EH (cell line): Measurements from ENCODE around the gene SPRYD3.
"Not testable (repeated sequence)": the region's sequence is repeated elsewhere in the genome, so short reads cannot be mapped to it uniquely, and the experiment has no call there.

Experiments used
- DNase-seq: peaks from one replicate; pipeline ENCODE4 v3.0.0-alpha.2; 2015; ENCODE audit warnings: low read depth

SPRYD3 gene

GRCh38 chr12:53101931-53102781 is 23.0 kb upstream of the SPRYD3 start:
- no peak for DNase-seq

DNA sequence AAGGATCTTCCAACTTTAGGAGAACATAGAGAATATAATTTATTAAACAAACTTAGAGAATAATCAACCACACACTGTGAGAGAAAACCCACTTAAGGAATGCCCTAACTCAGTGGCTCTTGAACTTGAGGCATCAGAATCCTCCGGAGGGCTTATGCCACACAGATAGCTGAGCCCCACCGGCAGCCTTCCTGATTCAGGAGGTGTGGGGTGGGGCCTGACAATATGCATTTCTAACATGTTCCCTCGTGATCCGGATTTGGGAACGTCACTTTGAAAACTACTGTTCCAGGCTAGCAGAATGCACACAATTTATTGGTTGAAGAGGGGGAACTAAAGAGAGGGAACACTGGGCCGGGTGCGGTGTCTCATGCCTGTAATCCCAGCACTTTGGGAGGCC is 22.1 kb upstream of the SPRYD3 start:
- DNase-seq: no peak

- no peak for DNase-seq
Measured at GRCh38 chr12:53100466-53101151, 21.4 kb upstream of the SPRYD3 start.

GRCh38 chr12:53099071-53099882 is 20.1 kb upstream of the SPRYD3 start:
- peak; percentile 99 for DNase-seq

GRCh38 chr12:53098354-53098981 is 19.3 kb upstream of the SPRYD3 start:
- peak; percentile 91 for DNase-seq

DNA sequence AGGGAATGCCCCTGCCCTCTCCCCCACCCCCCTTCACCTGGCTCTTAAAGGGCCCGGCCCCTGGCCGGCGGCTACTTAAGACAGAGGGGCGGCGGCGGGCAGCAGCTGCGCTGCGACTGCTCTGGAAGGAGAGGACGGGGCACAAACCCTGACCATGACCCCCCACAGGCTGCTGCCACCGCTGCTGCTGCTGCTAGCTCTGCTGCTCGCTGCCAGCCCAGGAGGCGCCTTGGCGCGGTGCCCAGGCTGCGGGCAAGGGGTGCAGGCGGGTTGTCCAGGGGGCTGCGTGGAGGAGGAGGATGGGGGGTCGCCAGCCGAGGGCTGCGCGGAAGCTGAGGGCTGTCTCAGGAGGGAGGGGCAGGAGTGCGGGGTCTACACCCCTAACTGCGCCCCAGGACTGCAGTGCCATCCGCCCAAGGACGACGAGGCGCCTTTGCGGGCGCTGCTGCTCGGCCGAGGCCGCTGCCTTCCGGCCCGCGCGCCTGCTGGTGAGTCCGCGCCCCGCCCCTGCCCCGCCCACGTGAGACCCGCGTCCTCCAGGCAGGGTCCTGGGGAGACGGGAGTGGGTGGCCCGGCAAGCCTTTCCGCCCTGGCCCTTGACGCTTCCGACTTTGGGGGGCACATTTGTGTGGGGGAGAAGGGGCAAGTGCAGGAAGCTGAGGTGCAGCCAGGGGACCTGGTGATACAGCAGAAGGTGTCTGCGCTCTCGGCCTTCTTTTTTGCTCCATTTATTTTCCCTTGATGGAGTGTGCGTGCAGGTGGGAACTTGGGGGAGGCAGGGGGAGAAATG is 18.6 kb upstream of the SPRYD3 start, which contains the start of gene IGFBP6:
TSS of gene IGFBP6 (plus strand) at position 104 of the 790 bp plus-strand sequence. CDS start at position 155, 51 bp downstream.
- peak; percentile 67 for DNase-seq

DNA sequence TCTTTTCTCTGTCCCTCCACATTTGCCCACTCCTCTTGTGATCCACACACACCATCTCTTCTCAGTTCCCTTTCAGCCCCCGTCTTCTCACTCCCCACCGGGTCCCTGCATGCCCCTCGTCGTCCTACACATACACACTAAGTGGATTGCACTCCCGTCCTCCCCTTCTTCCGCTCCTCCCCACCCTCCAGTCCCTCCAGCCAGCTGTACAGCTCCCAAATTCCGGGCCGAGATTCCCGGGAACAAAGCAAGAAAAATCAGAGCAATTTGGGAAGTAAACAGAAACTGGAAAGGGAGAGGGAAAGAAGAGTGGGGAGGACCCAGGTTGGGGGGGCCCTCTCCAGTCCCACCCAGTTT is 18.0 kb upstream of the SPRYD3 start:
- peak; percentile 70 for DNase-seq

- no peak for DNase-seq
Measured at GRCh38 chr12:53096759-53097158, 17.6 kb upstream of the SPRYD3 start.

GRCh38 chr12:53096089-53096741 is 17.0 kb upstream of the SPRYD3 start:
- DNase-seq: peak; percentile 94

DNA sequence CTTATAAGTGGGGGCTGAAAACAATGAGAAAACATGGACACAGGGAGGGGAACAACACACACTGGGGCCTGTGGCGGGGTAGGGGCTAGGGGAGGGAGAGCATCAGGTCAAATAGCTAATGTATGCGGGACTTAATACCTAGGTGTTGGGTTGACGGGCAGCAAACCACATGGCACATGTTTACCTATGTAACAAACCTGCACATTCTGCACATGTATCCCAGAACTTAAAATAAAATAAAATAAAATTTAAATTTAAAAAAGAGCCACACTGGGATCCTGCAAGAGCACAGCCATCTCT is 16.4 kb upstream of the SPRYD3 start:
- not testable (repeated sequence) for DNase-seq

- DNase-seq: peak; percentile 7
Measured at GRCh38 chr12:53094796-53095595, 15.8 kb upstream of the SPRYD3 start.

DNA sequence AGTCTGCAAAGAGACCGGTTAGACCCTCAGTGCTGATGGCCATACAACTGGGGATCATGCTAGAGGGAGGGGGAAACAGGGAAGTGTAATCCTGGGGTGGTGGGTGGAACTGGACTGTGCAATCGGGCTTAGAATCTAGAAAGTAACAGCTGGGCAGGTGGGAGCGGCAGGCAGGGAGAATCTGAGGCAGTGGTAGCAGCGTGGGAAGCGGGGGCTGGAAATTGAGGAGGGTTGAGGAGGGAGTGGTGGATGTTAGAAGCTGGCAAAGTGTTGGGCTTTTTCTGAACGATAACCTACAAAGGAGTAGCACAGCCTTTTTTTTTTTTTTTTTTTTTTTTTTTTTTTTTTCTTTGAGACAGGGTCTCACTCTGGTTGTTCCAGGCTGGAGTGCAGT is 15.2 kb upstream of the SPRYD3 start:
- DNase-seq: no peak

- DNase-seq: peak; percentile 11
Measured at GRCh38 chr12:53093777-53094393, 14.7 kb upstream of the SPRYD3 start.

DNA sequence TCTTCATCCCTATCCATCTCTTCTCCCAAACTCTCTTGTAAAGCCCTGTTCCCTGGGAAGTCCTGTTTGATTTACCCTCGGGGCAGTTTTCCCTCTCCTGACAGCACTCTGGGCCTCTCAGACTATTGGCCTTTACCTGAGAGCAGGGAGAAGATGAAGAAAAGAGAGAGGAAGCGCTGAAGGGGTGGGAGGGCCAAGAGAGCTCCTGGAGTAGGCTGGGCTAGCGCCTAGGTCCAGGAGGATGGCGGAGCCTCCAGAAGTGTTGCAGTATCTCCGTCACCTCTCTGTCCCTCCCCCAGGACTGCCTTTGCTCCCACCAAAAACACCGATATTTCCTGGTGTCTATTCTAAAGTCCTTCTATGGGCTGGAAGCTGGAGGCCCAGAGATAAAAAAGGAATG is 12.6 kb upstream of the SPRYD3 start:
- no peak for DNase-seq

- DNase-seq: peak; percentile 8
Measured at GRCh38 chr12:53090554-53090953, 11.4 kb upstream of the SPRYD3 start.

- no peak for DNase-seq
Measured at GRCh38 chr12:53090105-53090504, 10.9 kb upstream of the SPRYD3 start.

DNA sequence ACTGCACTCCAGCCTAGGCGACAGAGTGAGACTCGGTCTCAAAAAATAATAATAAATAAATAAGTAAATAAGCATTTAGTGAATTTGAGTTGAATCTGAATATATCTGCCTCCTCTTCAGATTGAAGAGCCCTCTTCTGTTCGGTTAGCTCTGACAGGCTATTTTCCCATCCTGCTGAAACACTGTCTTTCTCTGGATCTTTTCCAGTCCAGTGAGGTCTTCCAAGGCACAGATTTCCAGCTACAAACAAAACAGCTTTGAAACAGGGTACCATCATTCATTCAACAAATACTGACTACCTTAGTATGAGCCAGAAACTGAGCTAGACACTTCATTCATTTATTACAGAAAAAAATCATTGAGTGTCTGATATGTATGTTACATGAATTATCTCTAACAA is 7.2 kb upstream of the SPRYD3 start:
- DNase-seq: no peak

DNA sequence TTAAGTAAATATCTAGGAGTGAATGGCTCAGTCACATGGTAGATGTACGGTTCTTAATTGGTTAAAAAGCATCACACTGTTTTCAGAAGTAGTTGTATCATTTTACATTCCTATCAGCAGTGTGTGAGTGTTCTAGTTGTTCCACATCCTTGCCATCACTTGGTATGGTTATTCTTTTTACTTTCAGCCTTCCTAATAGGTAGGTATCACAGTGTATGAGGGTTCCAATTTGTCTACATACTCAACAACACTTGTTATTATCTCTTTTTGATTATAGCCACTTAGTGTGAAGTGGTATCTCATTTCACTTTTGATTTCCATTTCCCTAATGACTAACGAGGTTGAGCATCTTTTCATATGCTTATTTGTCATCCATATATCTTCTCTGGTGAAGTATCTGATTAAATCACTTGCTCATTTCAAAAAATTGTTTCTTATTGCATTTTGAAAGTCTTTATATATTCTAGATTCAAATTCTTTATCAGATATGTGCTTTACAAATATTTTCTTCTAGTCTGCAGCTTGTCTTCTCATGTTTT is 3.5 kb upstream of the SPRYD3 start:
- no peak for DNase-seq
